H1 (cell line): ENCODE data around the gene CARF. TPM values are rescaled to one million over a fixed set of nuclear protein-coding genes. Genes with fewer than 3 reads are reported as not detected.

Source experiments
- CHD2 ChIP-seq: IDR thresholded peaks from 2 replicates; pipeline ENCODE4 v1.6.1; 2012; ENCODE audit warnings: low read length, improper control_type of control experiment
- GTF2F1 ChIP-seq: IDR thresholded peaks from 2 replicates; pipeline ENCODE4 v1.6.1; 2012; ENCODE audit warnings: low read depth, low read length, improper control_type of control experiment, borderline replicate concordance
- KDM5A ChIP-seq: fragments of 200-600 bp; IDR thresholded peaks from 2 replicates; pipeline ENCODE4 v1.7.1; 2012; ENCODE audit warnings: mild to moderate bottlenecking, low read length, inconsistent platforms, mixed read lengths
- polyA plus RNA-seq, 7 experiments: library from polyadenylated mRNA; depleted of rRNA in 3 of 7; stranded (reverse) in 5 of 7; unstranded in 2 of 7; fragments of >200 nt in 5 of 7; fragments of 200-250 nt in 2 of 7; gene quantifications; 1 replicate in 5 of 7; 2 replicates in 1 of 7; 4 replicates in 1 of 7; pipeline versions ENCODE4 v1.2.1 to v1.2.3, GENCODE V29; 2011 to 2013; ENCODE audit warnings: missing spikeins in 2 of 7, mixed read lengths in 2 of 7
- total RNA-seq: library from RNA; stranded (reverse); fragmentation: NEBNext Ultra II Directional; extraction: Animal tissue kit (Norgen Biotek cat#: 25700); gene quantifications from 2 replicates; pipeline ENCODE4 v1.2.1, GENCODE V29; 2021

CARF gene
- total and polyA plus RNA-seq, 2 of the 8 experiments (the other 6 are each of a cell fraction or from before 2014, with no cell fraction given) = 2.0 to 2.6 TPM

DNA sequence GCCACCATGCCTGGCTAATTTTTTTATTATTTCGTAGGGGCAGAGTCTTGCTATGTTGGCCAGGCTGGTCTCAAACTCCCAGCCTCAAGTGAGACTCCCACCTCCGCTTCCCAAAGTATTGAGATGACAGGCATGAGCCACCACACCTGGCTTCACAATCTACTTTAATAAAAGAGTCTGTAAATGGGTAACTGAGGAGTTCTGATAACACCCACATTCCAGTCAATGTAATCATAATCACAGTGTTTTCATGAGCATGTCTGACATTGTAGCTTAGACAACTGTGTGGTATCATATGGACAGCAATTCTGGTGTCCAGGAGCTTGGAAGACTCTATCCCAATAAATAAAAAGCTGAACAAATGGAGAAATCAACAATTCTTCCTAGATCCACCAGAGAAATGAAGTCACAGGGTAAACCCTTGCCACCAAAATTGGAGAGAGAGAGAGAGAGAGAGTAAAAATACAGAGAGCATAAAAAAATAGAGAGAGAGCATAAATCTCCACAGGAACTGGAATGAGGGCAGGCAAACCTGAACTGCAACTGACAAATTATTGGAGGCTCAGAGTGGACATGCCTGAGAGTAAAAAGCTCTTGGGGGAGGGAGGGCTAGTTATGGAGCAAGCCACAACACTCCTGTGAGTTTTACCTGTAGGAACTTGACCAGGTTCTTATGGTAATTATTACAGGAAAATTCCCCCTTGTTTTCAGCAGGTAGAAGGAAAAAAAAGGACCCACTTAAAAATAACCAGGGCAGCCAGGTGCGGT, 90.2 kb downstream of the CARF start (continued):
- no peak for TF ChIP-seq KDM5A
- no peak for TF ChIP-seq CHD2
- no peak for TF ChIP-seq GTF2F1
